Right ventricle myocardium inferior (tissue), 1 donor: ENCODE measurements around the gene KRT9. TPM values are rescaled to one million over a fixed set of nuclear protein-coding genes. Genes with fewer than 3 reads are reported as not detected.

Experiments
- ATAC-seq: fragments of 200-7000 bp; cut with Tn5 transposase; one replicate; pipeline ENCODE4 v1.9.1; 2020; ENCODE audit warnings: mild to moderate bottlenecking, moderate library complexity
- DNase-seq: peaks from one replicate; pipeline ENCODE4 v3.0.0; 2021; ENCODE audit errors: missing footprints
- intact Hi-C: fragments of 100-400 bp; cut with DNase I; formaldehyde crosslinking; loops from one replicate; pipeline ENCODE4 v1.11.0; 2022
- total RNA-seq: library from RNA; stranded (reverse); fragmentation: NEBNext Ultra II Directional; extraction: Animal tissue kit (Norgen Biotek cat#: 25700); gene quantifications from one replicate; pipeline ENCODE4 v1.2.1, GENCODE V29; 2021
- donor health status: DM: no; HTN: yes; CAD: no; lungs with severe emphysema.

KRT9 gene
- total RNA-seq, 1 donor from 2014 or later: not detected

GRCh38 chr17:41538565-41538991, 33.3 kb downstream of the KRT9 start:
- intact Hi-C loops: no loop called here
- DNase-seq: no peak
- no peak for ATAC-seq

GRCh38 chr17:41537990-41538389, 33.9 kb downstream of the KRT9 start:
- intact Hi-C loops: no loop called here
- ATAC-seq: no peak
- no peak for DNase-seq

- intact Hi-C loops: no loop called here
- DNase-seq (no peak), ATAC-seq (no peak)
These were observed 34.3 kb downstream of the KRT9 start for GRCh38 chr17:41537614-41537954.

- intact Hi-C loops: no loop called here
- DNase-seq (no peak), ATAC-seq (no peak)
These were observed 34.9 kb downstream of the KRT9 start for GRCh38 chr17:41536741-41537613.

- no peak for DNase-seq
These were observed 35.9 kb downstream of the KRT9 start for GRCh38 chr17:41535764-41536481.

GRCh38 chr17:41534899-41535546, 36.8 kb downstream of the KRT9 start:
- intact Hi-C loops: no loop called here
- ATAC-seq (no peak), DNase-seq (no peak)

More at GRCh38 chr17:41535764-41536481, 35.9 kb downstream of the KRT9 start:
- ATAC-seq: no peak
- intact Hi-C loops: no loop called here

- ATAC-seq (no peak), DNase-seq (no peak)
- intact Hi-C loops: no loop called here
These were observed 38.2 kb downstream of the KRT9 start for GRCh38 chr17:41533613-41534012.

- DNase-seq (no peak), ATAC-seq (no peak)
- intact Hi-C loops: no loop called here
These were observed 38.8 kb downstream of the KRT9 start for GRCh38 chr17:41532947-41533570.

- no peak for ATAC-seq
- DNase-seq: no peak
- intact Hi-C loops: no loop called here
These were observed 39.9 kb downstream of the KRT9 start for GRCh38 chr17:41531993-41532392.

GRCh38 chr17:41530062-41531048, 41.5 kb downstream of the KRT9 start:
- no peak for ATAC-seq
- DNase-seq: no peak
- intact Hi-C loops: no loop called here

- ATAC-seq (no peak), DNase-seq (no peak)
- intact Hi-C loops: no loop called here
These were observed 42.4 kb downstream of the KRT9 start for GRCh38 chr17:41529491-41529915.

GRCh38 chr17:41528959-41529353, 42.9 kb downstream of the KRT9 start:
- no peak for ATAC-seq
- DNase-seq: no peak
- intact Hi-C loops: no loop called here

GRCh38 chr17:41527063-41528023, 44.5 kb downstream of the KRT9 start:
- intact Hi-C loops: no loop called here
- DNase-seq (no peak), ATAC-seq (peak; percentile 14)

- DNase-seq (no peak), ATAC-seq (no peak)
- intact Hi-C loops: no loop called here
These were observed 47.6 kb downstream of the KRT9 start for GRCh38 chr17:41524261-41524660.

- intact Hi-C loops: no loop called here
- no peak for DNase-seq
- ATAC-seq: no peak
These were observed 48.1 kb downstream of the KRT9 start for GRCh38 chr17:41523787-41524186.

- intact Hi-C loops: no loop called here
- no peak for ATAC-seq
- DNase-seq: no peak
These were observed 48.6 kb downstream of the KRT9 start for GRCh38 chr17:41523225-41523593.
